ENCODE data around the gene TTC23.

The TTC23 gene

GRCh38 chr15:99095626-99096025, 153.8 kb downstream of the TTC23 start:
- H3K27ac ChIP-seq (ENCODE audit: low read length), result no peak overlapping the region
- H3K4me3 ChIP-seq (ENCODE audit: low read length in 2 of 2), result no peak overlapping the region
- peaks cover 23% of the 10 kb centered on the region for H3K4me1 ChIP-seq (ENCODE audit: control insufficient read depth, insufficient read depth, low read length)
- H3K36me3 ChIP-seq (ENCODE audit: control insufficient read depth in 2 of 2, insufficient read depth in 2 of 2, low read length in 2 of 2), result no peaks in the 10 kb centered on the region
- H3K9me3 ChIP-seq (ENCODE audit: control insufficient read depth in 2 of 2, low read length in 2 of 2), result no peaks in the 10 kb centered on the region
- H3K9ac ChIP-seq (ENCODE audit: low read length in 2 of 2), result no peak overlapping the region
- H3K27me3 ChIP-seq (ENCODE audit: control insufficient read depth in 1 of 2, insufficient read depth in 2 of 2, low read length in 2 of 2), result no peaks in the 10 kb centered on the region

- Histone ChIP-seq H3K27ac (ENCODE audit: low read length) (no peak overlapping the region), H3K27me3 (ENCODE audit: control insufficient read depth in 1 of 2, insufficient read depth in 2 of 2, low read length in 2 of 2) (no peaks in the 10 kb centered on the region), H3K4me3 (ENCODE audit: low read length in 2 of 2) (no peak overlapping the region), H3K4me1 (ENCODE audit: control insufficient read depth, insufficient read depth, low read length) (peaks cover 12% of the 10 kb centered on the region), H3K9me3 (ENCODE audit: control insufficient read depth in 2 of 2, low read length in 2 of 2) (no peaks in the 10 kb centered on the region), H3K36me3 (ENCODE audit: control insufficient read depth in 2 of 2, insufficient read depth in 2 of 2, low read length in 2 of 2) (no peaks in the 10 kb centered on the region), H3K9ac (ENCODE audit: low read length in 2 of 2) (no peak overlapping the region)
Observed at GRCh38 chr15:99092554-99093172, 156.7 kb downstream of the TTC23 start.

DNA sequence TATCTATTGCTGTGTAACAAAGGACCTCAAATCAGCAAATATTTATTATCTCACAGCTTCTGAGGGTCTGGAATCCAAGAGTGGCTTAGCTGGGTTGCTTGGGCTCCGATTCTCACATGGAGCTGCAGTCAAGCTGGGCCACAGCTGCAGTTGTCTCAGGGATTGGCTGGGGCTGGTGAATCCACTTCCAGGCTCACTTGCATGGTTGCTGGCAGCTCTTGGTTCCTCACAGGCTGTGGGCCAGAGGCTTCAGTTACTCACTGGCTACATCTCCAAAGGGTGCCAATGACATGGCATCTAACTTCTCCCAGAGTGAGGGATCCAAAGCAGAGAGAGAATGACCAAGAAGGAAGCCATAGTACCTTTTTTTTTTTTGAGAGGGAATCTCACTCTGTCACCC, 158.4 kb downstream of the TTC23 start:
- Histone ChIP-seq H3K4me3 (ENCODE audit: low read length in 2 of 2) (no peak overlapping the region), H3K27ac (ENCODE audit: low read length) (no peak overlapping the region), H3K36me3 (ENCODE audit: control insufficient read depth in 2 of 2, insufficient read depth in 2 of 2, low read length in 2 of 2) (no peaks in the 10 kb centered on the region), H3K4me1 (ENCODE audit: control insufficient read depth, insufficient read depth, low read length) (peaks cover 4% of the 10 kb centered on the region), H3K9ac (ENCODE audit: low read length in 2 of 2) (no peak overlapping the region), H3K9me3 (ENCODE audit: control insufficient read depth in 2 of 2, low read length in 2 of 2) (no peaks in the 10 kb centered on the region), H3K27me3 (ENCODE audit: control insufficient read depth in 1 of 2, insufficient read depth in 2 of 2, low read length in 2 of 2) (no peaks in the 10 kb centered on the region)

GRCh38 chr15:99090011-99090699, 159.2 kb downstream of the TTC23 start:
- Histone ChIP-seq H3K4me1 (ENCODE audit: control insufficient read depth, insufficient read depth, low read length) (peaks cover 4% of the 10 kb centered on the region), H3K4me3 (ENCODE audit: low read length in 2 of 2) (no peak overlapping the region), H3K27ac (ENCODE audit: low read length) (no peak overlapping the region), H3K9me3 (ENCODE audit: control insufficient read depth in 2 of 2, low read length in 2 of 2) (no peaks in the 10 kb centered on the region), H3K9ac (ENCODE audit: low read length in 2 of 2) (no peak overlapping the region), H3K27me3 (ENCODE audit: control insufficient read depth in 1 of 2, insufficient read depth in 2 of 2, low read length in 2 of 2) (no peaks in the 10 kb centered on the region), H3K36me3 (ENCODE audit: control insufficient read depth in 2 of 2, insufficient read depth in 2 of 2, low read length in 2 of 2) (no peaks in the 10 kb centered on the region)

DNA sequence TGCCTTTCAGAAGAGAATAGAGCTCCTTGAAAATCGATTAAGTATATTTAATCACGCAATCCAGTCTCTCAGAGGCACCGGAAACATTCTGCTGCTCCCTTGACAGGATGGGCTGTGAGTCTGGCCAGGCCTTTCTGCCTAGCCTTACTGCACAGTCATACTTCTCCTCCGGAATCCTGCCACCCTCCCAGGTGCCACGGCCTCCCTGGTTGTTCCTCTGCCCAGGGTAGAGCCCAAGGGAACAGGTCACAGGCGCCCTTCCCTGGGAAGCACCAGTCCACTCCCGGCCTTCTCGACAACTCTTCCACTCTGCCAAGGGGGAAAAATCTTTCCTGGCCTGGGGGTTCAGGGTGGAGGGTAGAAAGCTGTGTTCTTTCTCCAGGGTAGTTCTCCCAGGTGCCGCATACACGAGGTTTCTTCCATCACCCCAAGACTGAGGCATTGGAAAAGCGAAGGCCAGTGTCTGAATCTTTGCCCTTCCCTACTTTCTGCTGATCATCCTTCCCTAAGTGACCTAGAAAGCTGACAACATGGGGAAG, 161.9 kb downstream of the TTC23 start:
- Histone ChIP-seq H3K27ac (ENCODE audit: low read length) (no peak overlapping the region), H3K36me3 (ENCODE audit: control insufficient read depth in 2 of 2, insufficient read depth in 2 of 2, low read length in 2 of 2) (no peaks in the 10 kb centered on the region), H3K4me3 (ENCODE audit: low read length in 2 of 2) (no peak overlapping the region), H3K9ac (ENCODE audit: low read length in 2 of 2) (no peak overlapping the region), H3K4me1 (ENCODE audit: control insufficient read depth, insufficient read depth, low read length) (peaks cover 4% of the 10 kb centered on the region), H3K9me3 (ENCODE audit: control insufficient read depth in 2 of 2, low read length in 2 of 2) (peaks cover 0 to 3% of the 10 kb centered on the region in 2 donors), H3K27me3 (ENCODE audit: control insufficient read depth in 1 of 2, insufficient read depth in 2 of 2, low read length in 2 of 2) (no peaks in the 10 kb centered on the region)

- Histone ChIP-seq H3K4me3 (ENCODE audit: low read length in 2 of 2) (no peak overlapping the region), H3K27ac (ENCODE audit: low read length) (no peak overlapping the region), H3K4me1 (ENCODE audit: control insufficient read depth, insufficient read depth, low read length) (peaks cover 4% of the 10 kb centered on the region), H3K27me3 (ENCODE audit: control insufficient read depth in 1 of 2, insufficient read depth in 2 of 2, low read length in 2 of 2) (no peaks in the 10 kb centered on the region), H3K9ac (ENCODE audit: low read length in 2 of 2) (no peak overlapping the region), H3K36me3 (ENCODE audit: control insufficient read depth in 2 of 2, insufficient read depth in 2 of 2, low read length in 2 of 2) (no peaks in the 10 kb centered on the region), H3K9me3 (ENCODE audit: control insufficient read depth in 2 of 2, low read length in 2 of 2) (peaks cover 0 to 3% of the 10 kb centered on the region in 2 donors)
Observed at GRCh38 chr15:99086327-99086667, 163.1 kb downstream of the TTC23 start.

All from stomach smooth muscle (tissue), 2 donors.